OCI-M1 (cell line): ENCODE measurements around the gene TSPAN14.
"Not testable (repeated sequence)": the region's sequence is repeated elsewhere in the genome, so short reads cannot be mapped to it uniquely, and the experiment has no call there.

Source experiments
- DNase-seq: peaks from one replicate; lab custom pipeline; 2025; lab: John Stamatoyannopoulos, UW

TSPAN14 gene

GRCh38 chr10:80453842-80454512 is at the start of gene TSPAN14:
TSPAN14 (plus strand) TSS chr10:80454310; CDS start chr10:80489234, 34,924 bp downstream.
- DNase-seq, result peak; percentile 88

DNA sequence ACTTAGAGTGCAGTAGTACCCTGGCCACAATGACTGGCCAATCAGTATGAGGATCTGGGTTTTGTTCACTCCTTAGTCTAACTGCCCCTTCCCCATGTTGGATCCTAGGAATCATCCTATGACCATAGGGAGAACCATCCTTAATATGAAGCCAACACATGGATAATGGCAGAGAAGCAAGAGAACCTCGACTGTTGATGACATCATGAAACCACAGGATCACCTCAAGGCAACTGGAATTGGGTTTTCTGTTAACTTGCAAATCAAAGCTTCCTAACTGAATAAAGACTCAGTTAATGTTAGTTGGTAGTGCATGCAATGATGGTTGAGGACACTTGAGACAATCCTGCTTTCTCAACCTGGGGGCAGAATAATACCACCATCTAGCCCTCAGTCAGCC is 49.1 kb upstream of the TSPAN14 start:
- no peak for DNase-seq

DNA sequence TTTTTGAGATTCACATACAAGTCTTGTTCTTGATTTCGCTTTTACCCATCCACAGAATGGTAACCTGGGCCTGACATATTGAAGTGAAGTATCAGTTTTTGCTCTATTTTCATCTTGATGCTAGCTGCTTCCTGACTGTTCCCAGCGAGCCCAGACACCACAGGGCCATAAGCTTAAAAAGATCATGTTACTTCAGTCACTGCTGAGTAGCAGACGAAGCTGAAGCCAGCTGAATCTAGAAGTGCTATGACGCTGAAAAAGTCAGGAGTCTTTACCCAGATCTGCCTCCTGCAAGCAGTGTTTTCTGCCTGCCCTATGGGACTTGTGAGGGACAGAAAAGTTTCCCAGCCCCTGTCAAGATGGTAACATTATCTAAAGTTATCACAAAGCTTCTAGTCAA is 48.5 kb upstream of the TSPAN14 start:
- no peak for DNase-seq

GRCh38 chr10:80406204-80406603 is 47.9 kb upstream of the TSPAN14 start:
- DNase-seq, result no peak

- DNase-seq, result no peak
These were observed 46.3 kb upstream of the TSPAN14 start for GRCh38 chr10:80407812-80408241.

DNA sequence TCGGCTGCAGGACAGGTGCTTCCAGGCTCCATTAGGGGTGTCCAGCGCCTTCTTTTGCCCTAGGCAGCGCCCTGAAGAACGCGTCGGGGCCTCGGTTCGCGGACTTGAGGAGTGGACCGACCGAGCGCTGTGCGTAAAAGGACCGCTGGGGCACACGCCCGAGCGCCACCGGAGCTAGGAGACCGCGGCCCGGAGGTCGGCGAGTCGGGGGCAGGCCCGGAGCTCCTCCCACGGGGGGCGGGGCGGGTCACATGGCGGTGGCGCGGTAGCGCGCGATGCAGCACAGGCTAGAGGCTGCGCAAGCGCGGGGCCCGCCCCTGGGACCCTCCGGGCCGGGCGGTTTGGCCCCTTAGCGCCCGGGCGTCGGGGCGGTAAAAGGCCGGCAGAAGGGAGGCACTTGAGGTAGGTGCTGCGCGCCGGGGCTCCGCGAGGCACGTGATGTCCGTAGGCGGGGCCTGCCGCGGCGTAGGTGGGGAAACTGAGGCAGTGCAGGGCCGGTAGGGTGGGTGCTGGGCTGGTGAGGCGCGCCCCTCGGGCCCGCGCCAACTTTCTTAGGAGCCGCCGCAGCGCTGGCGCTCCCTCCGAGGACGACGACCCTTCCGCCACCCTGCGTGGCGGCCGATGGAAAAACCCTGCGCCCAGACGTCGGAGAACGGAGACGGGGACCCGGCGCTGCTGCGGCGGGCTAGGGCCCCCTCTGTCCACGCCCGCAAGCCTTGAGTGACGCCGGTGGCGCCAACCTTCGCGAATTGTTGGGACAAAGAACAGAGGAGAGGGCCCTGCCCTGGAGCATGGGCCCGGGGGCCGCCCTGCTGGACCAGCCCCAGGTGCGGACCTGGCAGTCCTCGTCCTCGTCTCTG is 45.6 kb upstream of the TSPAN14 start, which contains the start of gene PRXL2A:
TSS of gene PRXL2A (plus strand) at position 310 of the 860 bp plus-strand sequence. CDS start 11,917 bp downstream, outside the sequence.
- DNase-seq, result peak; percentile 82

GRCh38 chr10:80409121-80409520 is 45.0 kb upstream of the TSPAN14 start:
- DNase-seq, result no peak

DNA sequence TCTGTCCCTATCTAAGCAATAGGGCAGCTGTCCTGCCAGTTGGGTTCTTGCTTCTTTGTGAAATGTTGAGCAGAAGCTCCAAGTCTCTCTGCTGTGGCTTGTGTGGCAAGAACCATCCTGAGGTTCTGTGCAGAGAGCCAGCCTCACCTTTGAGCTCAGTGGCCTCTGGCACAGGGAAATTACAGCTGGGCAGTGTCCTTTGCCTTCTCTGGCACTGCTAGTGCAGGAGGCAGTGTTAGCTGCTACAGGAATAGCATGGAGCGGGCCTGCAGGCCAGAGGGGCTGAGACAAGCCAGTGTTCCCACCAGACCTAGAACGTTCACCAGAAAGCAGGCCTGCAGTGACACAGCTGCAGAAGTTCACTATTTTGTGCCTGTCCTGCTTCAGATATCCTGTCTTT is 44.0 kb upstream of the TSPAN14 start:
- no peak for DNase-seq

DNA sequence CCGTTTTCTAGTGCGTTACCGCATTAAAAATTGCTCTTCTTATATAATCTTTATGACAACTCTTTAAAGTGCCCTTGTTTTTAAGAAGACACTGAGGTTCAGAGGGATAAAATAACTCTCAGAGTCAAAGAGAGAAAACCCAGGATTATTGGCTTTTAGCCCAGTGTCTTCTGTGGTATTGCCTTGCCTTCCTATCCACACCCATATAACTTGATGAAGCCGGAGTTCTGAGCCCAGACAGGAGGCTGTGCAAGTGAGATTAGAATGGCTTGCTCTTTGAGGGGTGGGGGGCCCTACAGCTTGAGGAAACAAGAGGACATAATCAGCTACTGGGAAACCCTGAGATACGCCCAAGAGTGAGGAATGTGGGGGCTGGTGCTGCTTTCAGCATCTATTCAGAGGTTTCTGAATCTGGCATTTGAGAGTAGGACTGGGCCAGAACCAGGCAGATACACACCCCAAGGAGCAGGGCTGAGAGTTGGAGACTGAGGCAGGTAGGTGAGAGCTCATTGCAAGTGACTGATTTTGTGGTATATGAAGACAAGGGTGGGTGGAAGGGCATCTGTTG is 43.4 kb upstream of the TSPAN14 start:
- peak; percentile 85 for DNase-seq

DNA sequence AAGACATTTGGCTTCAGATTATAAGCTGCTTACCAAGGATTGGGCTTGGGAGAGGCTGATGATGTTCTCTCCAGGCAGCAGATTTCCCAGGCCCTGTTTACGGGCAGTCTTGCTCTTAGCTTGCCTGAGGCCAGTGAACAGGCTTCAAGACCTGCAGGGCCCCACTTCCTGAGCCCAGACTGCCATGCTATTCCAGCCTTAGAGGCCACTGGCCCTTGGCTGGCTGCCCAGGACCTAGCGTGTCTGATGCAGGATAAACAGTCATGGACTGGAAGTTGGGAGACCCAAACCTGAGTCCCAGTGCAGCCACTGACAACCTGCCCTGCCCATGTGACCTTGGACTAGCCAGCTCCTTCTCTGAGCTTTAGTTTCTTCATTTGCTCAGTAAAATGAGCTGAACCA is 42.8 kb upstream of the TSPAN14 start:
- DNase-seq, result peak; percentile 30

DNA sequence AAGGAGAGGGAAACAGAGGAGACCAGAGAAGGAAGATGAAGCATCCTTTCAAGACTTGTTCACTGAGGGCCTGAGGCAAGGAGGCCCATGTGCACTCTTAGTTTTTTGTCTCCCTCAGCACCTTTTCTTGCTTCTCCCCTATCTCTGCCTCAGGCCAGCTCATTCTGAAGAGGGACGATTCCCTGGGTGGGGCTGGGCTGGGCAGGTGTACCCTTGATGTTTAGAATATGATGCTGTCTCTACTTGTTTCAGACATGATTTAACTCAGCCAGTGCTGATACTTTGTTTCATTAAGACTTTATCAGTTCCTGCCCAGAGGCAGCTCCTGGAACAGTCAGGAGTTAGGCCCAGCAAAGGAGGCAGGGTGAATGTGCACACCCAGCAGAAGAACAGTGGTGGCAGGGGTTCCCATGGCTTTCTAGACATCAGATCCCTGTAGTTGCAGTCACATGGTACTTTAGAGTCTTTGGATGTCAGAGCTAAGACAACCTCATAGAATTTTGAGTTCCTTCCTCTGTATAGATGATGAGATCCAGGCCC is 42.4 kb upstream of the TSPAN14 start:
- DNase-seq, result no peak

DNA sequence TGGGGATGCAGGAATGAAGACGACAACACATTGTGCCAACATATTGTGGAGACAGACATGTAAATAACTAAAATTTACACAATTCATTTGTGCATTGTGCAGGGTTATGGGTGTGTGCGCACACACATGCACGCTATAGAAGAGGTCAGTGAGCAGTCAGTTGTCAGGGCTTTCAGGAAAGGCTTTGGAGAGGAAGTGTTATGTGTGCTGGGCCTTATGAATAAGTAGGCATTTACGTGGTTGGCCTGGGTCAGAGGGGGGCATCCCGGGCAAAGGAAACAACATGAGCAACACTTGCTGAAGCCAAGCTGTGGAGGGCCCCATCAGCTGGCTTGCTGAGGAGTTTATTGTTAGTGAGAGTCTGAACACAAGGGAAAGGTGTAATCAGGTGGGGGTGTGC is 41.6 kb upstream of the TSPAN14 start:
- no peak for DNase-seq

DNA sequence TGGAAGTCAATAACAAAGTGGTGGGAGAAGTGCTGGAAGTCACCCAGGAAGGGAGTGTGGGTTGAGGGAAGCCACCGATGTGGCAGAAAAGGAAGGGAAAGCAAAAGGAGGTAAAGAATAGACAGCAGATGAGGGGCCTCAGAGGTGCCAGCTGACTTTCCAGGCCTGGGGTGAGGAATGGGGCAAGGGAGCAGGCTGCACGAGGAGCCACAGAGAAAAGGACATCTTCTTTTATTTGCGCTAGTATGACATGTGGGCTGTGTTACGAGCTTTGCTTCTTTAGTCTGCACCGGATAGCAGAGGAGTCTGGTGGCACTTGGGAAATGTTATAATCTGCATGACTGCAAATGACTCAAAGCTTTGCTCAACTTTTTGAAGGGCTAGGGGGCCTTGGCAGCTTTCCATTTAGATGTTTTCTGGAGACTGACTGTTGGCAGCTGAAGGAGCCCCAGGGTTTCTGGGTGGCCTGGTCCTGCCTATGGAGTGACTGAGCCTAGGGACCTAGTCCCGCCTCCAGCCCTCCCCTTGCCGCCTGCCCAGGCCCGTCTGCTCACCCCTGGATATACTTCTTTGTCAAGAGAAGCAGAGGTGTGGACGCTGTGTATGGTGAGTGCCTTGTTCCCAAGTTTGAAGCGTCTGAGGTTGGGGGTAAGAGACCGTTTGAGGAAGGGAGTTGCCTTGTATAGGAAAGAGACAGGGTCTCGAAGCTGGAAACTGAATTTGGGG is 40.7 kb upstream of the TSPAN14 start:
- DNase-seq, result no peak

DNA sequence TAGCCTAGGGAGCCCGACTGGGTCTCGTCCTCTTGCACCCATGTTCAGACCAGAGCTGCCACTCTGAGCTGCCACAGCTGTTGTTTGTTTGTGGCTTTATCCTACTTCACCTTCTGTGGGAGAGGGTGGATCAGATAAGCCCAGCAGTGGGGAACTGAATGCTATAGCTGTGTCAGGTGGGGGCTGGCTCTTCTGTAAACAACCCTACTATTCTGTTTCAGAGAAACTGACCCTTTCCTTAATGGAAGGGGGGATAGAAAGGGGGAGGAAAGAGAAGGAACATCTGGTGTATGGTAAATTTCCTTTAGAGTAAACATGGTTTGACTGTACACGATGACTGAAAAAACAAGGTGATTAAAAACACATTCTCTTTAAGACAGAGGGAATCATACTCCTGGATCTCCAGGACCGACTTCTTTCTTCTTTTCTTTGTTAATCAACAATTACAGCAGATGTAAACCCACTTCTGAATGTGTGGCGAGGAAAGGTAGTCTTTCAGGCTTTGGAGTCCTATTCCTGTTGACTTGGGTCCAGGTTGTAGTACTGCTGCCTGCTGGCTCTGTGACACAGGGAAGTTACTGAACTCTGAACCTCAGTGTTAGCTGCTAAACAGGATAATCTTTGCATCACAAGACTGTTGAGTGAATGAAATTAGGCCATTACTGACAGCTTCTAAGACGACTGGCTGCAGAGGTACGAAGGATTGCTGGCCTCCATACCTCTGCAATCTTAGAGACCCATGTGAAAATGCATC is 39.8 kb upstream of the TSPAN14 start:
- peak; percentile 61 for DNase-seq

- DNase-seq, result no peak
These were observed 38.2 kb upstream of the TSPAN14 start for GRCh38 chr10:80415734-80416478.

GRCh38 chr10:80416479-80417098 is 37.5 kb upstream of the TSPAN14 start:
- no peak for DNase-seq

GRCh38 chr10:80417256-80417655 is 36.9 kb upstream of the TSPAN14 start:
- DNase-seq, result not testable (repeated sequence)

DNA sequence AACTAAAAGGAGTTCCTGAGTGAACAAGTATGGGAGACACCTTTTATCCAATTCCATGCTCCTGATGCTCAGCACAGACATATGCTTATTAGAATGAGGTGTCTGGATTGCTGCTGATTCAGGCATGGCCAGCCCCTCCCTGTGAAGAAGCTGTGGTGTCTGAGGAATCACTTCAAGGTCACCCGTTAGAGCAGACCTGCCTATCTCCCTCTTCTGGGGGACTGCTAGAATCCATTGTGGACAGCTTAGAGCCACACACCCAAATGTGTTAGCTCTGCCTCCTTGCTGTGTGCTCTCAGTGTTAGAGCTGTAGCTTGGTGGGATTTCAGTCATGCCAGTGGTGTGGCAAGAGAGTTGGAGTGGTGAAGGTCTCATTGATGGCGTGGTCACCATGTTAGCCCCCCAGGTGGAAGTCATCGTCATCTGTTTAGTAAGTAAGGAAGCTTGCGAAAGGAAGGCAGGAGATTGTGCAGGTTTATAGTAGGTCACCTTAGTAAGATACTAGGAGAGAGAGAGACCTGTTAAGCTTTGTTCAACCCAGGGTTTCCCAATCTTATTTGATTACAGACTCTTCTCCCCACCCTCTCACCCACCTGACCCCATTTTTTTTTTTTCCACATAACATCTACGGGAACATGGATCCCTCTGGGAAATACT is 32.9 kb upstream of the TSPAN14 start:
- DNase-seq, result no peak
